Measurements from ENCODE around the gene SYNJ2.

DNA sequence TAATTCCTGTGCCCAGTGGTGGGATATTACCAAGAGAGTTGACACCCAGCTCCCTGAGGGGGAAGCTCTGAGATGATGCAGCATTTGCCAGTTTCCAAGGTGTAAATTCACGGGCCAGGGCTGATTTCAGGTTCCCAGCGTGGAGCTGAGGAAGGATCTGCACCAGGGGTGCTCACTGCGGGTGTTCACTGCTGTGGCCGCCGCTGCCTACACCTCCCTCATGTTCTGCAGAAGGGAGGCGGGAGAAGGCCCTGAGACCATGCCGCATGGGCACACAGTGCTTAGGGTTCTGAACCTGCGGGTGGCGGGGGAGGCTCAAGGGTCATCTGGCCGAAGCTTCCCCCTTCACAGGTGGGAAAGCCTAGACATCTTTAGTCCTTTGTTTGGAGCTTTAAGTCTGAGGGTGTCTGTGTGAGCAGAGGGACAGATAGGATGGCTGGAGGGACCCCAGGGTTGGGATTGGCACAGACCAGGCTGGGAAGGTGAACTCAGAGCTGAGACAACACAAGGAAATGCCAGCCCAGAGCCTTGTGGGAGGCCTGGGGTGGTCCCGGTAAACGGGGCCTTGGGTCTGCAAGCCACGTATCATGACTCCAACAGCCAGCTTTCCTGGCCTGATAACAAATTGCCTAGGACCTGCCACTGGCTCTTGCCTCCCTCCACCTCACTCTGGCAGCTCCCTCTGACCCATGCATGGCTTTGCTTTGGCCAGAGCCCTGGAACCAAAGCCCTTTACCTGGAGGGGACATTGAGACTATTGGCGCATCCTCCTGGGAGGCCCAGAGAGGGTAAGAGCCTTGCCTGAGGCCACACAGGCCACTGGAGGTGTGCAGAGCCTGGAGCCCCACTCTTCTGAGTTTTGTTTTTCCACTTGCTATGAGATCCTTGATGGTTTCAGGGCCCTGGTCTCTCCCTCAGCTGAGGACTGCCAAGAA, 40.4 kb downstream of the SYNJ2 start:
- TF ChIP-seq, protein P1, sequence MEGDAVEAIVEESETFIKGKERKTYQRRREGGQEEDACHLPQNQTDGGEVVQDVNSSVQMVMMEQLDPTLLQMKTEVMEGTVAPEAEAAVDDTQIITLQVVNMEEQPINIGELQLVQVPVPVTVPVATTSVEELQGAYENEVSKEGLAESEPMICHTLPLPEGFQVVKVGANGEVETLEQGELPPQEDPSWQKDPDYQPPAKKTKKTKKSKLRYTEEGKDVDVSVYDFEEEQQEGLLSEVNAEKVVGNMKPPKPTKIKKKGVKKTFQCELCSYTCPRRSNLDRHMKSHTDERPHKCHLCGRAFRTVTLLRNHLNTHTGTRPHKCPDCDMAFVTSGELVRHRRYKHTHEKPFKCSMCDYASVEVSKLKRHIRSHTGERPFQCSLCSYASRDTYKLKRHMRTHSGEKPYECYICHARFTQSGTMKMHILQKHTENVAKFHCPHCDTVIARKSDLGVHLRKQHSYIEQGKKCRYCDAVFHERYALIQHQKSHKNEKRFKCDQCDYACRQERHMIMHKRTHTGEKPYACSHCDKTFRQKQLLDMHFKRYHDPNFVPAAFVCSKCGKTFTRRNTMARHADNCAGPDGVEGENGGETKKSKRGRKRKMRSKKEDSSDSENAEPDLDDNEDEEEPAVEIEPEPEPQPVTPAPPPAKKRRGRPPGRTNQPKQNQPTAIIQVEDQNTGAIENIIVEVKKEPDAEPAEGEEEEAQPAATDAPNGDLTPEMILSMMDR (IDR thresholded peaks at IDR 0.05) = no peak
- no peak for TF ChIP-seq POLR2A (IDR thresholded peaks at IDR 0.05)
